ENCODE measurements around the gene FRAS1. TPM values are rescaled to one million over a fixed set of nuclear protein-coding genes. Genes with fewer than 3 reads are reported as not detected.

FRAS1 gene
- total RNA-seq, 1 donor from 2014 or later = 20.2 TPM

DNA sequence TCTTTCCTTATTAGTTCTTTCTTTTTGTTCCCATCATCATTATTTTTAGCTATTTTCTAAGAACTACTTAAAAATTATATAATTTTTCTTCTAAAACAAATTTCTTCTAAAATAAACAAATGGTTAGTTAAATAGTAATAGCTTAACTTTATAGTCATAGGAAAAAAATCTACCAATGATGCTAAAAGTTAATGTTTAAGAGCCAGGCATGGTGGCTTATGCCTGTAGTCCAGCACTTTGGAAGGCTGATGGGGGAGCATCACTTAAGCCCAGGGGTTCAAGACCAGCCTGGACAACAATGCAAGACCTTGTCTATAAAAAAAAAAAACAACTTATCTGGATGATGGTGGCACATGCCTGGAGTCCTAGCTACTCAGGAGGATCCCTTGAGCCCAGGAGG lies 367.3 kb downstream of the FRAS1 start:
- DNase-seq (no peak), ATAC-seq (no peak)
- intact Hi-C loops (cut with DNase I) = no loop called here
- H3K9me3 ChIP-seq = no peaks in the 10 kb centered on the region
- H3K4me1 ChIP-seq = no peaks in the 10 kb centered on the region
- H3K36me3 ChIP-seq = no peaks in the 10 kb centered on the region
- no peak overlapping the region for H3K27ac ChIP-seq
- no peak overlapping the region for H3K4me3 ChIP-seq
- H3K27me3 ChIP-seq = no peaks in the 10 kb centered on the region
- TF ChIP-seq, protein P1, sequence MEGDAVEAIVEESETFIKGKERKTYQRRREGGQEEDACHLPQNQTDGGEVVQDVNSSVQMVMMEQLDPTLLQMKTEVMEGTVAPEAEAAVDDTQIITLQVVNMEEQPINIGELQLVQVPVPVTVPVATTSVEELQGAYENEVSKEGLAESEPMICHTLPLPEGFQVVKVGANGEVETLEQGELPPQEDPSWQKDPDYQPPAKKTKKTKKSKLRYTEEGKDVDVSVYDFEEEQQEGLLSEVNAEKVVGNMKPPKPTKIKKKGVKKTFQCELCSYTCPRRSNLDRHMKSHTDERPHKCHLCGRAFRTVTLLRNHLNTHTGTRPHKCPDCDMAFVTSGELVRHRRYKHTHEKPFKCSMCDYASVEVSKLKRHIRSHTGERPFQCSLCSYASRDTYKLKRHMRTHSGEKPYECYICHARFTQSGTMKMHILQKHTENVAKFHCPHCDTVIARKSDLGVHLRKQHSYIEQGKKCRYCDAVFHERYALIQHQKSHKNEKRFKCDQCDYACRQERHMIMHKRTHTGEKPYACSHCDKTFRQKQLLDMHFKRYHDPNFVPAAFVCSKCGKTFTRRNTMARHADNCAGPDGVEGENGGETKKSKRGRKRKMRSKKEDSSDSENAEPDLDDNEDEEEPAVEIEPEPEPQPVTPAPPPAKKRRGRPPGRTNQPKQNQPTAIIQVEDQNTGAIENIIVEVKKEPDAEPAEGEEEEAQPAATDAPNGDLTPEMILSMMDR (IDR thresholded peaks at IDR 0.05) = no peak

DNA sequence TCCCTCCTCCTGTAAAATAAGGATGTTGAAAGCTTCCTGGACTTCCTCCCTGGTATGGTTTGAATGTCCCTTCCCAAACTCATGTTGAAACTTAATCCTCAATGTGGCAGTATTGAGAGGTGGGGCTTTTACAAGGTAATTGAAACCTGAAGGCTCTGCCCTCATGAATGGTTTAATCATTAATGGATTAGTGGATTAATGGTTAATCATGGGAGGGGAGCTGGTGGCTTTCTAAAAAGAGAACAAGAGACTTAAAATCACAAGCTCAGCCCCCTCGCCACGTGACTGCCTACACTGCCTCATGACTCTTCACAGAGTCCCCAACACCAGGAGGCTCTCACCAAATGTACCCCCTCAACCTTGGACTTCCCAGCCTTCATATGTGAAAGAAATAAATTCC lies 369.8 kb downstream of the FRAS1 start:
- intact Hi-C loops (cut with DNase I) = no loop called here
- no peak for ATAC-seq
- H3K27ac ChIP-seq = no peak overlapping the region
- H3K36me3 ChIP-seq = no peaks in the 10 kb centered on the region
- TF ChIP-seq, protein P1 (IDR thresholded peaks at IDR 0.05) = no peak
- no peaks in the 10 kb centered on the region for H3K27me3 ChIP-seq
- no peak overlapping the region for H3K4me3 ChIP-seq
- no peaks in the 10 kb centered on the region for H3K9me3 ChIP-seq
- H3K4me1 ChIP-seq = no peaks in the 10 kb centered on the region
- DNase-seq = no peak

DNA sequence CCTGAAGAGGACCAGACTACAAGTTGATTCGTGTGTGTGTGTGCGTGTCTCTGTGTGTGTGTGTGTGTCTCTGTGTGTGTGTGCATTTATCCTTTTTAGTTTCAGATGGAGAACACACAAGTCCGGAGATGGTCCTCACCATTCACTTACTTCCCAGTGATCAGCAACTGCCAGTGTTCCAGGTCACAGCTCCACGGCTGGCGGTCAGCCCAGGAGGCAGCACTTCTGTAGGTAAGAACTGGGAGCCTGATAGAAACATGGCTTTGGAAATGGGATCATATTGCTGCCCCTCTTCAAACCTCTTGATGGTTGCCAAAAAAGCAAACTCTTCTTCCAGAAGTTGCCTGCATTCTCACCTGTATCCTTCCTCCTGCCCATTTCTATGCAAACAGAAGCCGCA lies 371.9 kb downstream of the FRAS1 start:
- Histone ChIP-seq H3K36me3 (no peaks in the 10 kb centered on the region), H3K27me3 (no peaks in the 10 kb centered on the region), H3K4me1 (no peaks in the 10 kb centered on the region), H3K9me3 (no peaks in the 10 kb centered on the region), H3K27ac (no peak overlapping the region), H3K4me3 (no peak overlapping the region)
- DNase-seq = no peak
- ATAC-seq = no peak
- TF ChIP-seq, protein P1 (IDR thresholded peaks at IDR 0.05) = no peak
- intact Hi-C loops (cut with DNase I) = no loop called here

DNA sequence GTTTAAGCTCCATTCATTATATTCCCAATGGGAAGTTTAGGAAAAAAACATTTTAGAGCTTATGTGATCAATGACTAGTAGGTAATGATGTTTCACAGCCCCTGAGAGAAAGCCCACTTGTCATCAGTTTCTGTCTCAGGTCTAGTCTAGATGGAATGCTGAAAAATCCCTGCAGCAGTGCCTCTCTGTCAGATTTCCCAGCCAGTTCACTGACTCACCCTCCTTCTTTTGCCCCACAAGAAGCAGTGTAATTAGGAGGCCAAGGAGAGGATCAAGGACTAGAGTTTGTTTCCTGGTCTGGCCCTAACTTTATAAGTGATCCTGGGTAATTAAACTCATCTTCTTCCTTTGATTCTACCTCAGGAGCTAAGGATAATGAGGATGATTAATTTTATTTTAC lies 375.8 kb downstream of the FRAS1 start:
- no peak overlapping the region for H3K27ac ChIP-seq

DNA sequence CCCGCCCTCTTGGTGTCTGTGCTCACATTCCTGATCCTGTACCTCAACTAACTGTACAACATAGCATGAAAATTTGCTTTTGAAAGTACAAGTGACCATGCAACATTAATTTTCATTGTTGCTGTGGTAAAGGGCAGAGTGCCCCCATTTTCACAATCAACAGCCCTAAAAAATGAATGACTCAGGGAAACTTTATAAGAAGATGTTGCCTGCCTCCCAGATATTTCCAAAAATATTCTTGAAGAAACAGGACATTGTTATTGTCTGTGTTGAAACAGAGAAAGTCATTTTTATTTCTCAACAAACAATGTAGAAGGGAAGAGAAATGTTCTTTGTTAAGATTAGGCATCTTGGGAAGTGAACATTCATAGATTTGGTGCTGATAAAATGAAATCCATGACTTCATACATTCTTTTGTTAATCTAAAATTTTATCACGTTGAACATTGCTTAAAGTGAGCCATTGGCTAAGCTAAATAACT lies 380.5 kb downstream of the FRAS1 start:
- H3K27ac ChIP-seq = no peak overlapping the region
- TF ChIP-seq, protein P1 (IDR thresholded peaks at IDR 0.05) = no peak
- H3K27me3 ChIP-seq = no peaks in the 10 kb centered on the region
- intact Hi-C loops (cut with DNase I) = no loop called here
- no peaks in the 10 kb centered on the region for H3K9me3 ChIP-seq
- no peak for ATAC-seq
- H3K4me1 ChIP-seq = no peaks in the 10 kb centered on the region
- DNase-seq = no peak
- no peaks in the 10 kb centered on the region for H3K36me3 ChIP-seq
- no peak overlapping the region for H3K4me3 ChIP-seq

More for the DNA sequence above, 375.8 kb downstream of the FRAS1 start:
- Histone ChIP-seq H3K36me3 (no peaks in the 10 kb centered on the region), H3K4me3 (no peak overlapping the region), H3K9me3 (no peaks in the 10 kb centered on the region), H3K27me3 (no peaks in the 10 kb centered on the region), H3K4me1 (no peaks in the 10 kb centered on the region)
- TF ChIP-seq, protein P1 (IDR thresholded peaks at IDR 0.05) = no peak
- intact Hi-C loops (cut with DNase I) = no loop called here
- ATAC-seq (no peak), DNase-seq (no peak)

DNA sequence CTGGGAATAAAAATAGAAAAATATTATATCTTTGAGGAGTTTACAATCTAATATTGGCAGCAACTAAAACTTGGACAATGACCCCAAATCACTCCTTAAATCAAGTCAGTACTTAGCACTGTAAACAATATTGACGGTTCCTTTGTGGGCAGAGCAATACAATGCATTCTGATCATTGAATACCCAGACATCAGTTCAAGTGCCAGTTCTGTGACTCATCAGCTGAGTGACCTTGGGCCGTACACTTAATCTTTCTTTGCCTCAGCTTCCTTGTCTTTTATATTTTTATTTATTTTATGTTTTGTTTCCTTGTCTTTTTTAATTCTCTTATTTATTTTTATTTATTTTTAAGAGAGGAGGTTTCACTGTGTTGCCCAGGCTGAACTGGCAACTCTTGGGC lies 382.2 kb downstream of the FRAS1 start:
- no peak for DNase-seq
- TF ChIP-seq, protein P1 (IDR thresholded peaks at IDR 0.05) = no peak
- no peak for ATAC-seq

More for the DNA sequence above, 382.2 kb downstream of the FRAS1 start:
- Histone ChIP-seq H3K27ac (no peak overlapping the region), H3K4me1 (no peaks in the 10 kb centered on the region), H3K36me3 (no peaks in the 10 kb centered on the region), H3K27me3 (no peaks in the 10 kb centered on the region), H3K4me3 (no peak overlapping the region), H3K9me3 (no peaks in the 10 kb centered on the region)
- intact Hi-C loops (cut with DNase I) = no loop called here

All from upper lobe of right lung (tissue), 1 donor.